Thyroid gland (tissue), 4 donors: ENCODE results near the gene SOCS7. TPM values are rescaled to one million over a fixed set of nuclear protein-coding genes. Genes with fewer than 3 reads are reported as not detected.

Source experiments
- DNase-seq, 2 donors: peaks; one replicate each; pipeline ENCODE4 v3.0.0-alpha.2; 2019
- H3K27ac ChIP-seq, 3 donors: fragments of 200-600 bp; sonication (generic); 1 replicate in 2 of 3; 2 replicates in 1 of 3; pipeline ENCODE4 v1.5.1; 2016 to 2019; ENCODE audit warnings: mild to moderate bottlenecking in 1 of 3, moderate library complexity in 1 of 3
- H3K27me3 ChIP-seq: fragments of 200-600 bp; sonication (generic); one replicate; pipeline ENCODE4 v1.5.1; 2019
- H3K36me3 ChIP-seq, 2 donors: fragments of 200-600 bp; sonication (generic); one replicate each; pipeline ENCODE4 v1.5.1; 2016 to 2019
- H3K4me1 ChIP-seq, 2 donors: fragments of 200-600 bp; sonication (generic); one replicate each; pipeline ENCODE4 v1.5.1; 2017 to 2019
- H3K4me3 ChIP-seq, 3 donors: fragments of 200-600 bp; sonication (generic); replicated peaks in 1 of 3; 1 replicate in 2 of 3; 2 replicates in 1 of 3; pipeline ENCODE4 v1.5.1; 2016; ENCODE audit warnings: mild to moderate bottlenecking in 1 of 3
- H3K9me3 ChIP-seq: fragments of 200-600 bp; sonication (generic); one replicate; pipeline ENCODE4 v1.5.1; 2017
- CTCF ChIP-seq, 6 experiments: fragments of 200-600 bp in 3 of 6; fragments of 450-650 bp in 3 of 6; sonication (generic) in 3 of 6; IDR thresholded peaks; one replicate each; pipeline ENCODE4 v1.5.1; 2016 to 2019; ENCODE audit warnings: antibody characterized with exemption in 6 of 6, mild to moderate bottlenecking in 2 of 6, inconsistent platforms in 1 of 6, moderate library complexity in 1 of 6
- POLR2A ChIP-seq, 2 donors: fragments of 450-650 bp; IDR thresholded peaks; one replicate each; pipeline ENCODE4 v1.6.1; 2017; ENCODE audit warnings: antibody characterized with exemption in 2 of 2, mild to moderate bottlenecking in 2 of 2, moderate library complexity in 1 of 2
- WGBS, 2 donors: methylation state at CpG; one replicate each; pipeline ENCODE4 v1.1.5; 2017; 5-methylcytosine and 5-hydroxymethylcytosine counted together
- intact Hi-C: fragments of 100-400 bp; cut with DNase I; formaldehyde crosslinking; loops from one replicate; pipeline ENCODE4 v1.15.1; 2023
- total RNA-seq, 4 donors: library from RNA; depleted of rRNA; stranded (reverse); fragments of >200 nt; gene quantifications; one replicate each; pipeline ENCODE4 v1.2.3, GENCODE V29; 2016

The SOCS7 gene
- total RNA-seq, 4 donors from 2014 or later, result 17.1 to 22.3 (median 20.1) TPM

- Histone ChIP-seq H3K27ac (peak overlapping the region; percentile 47 to 79 (median 77)), H3K4me3 (no peak overlapping the region), H3K36me3 (peaks cover 0 to 8% of the 10 kb centered on the region in 2 donors), H3K27me3 (no peaks in the 10 kb centered on the region), H3K4me1 (peaks cover 17 to 21% of the 10 kb centered on the region in 2 donors), H3K9me3 (no peaks in the 10 kb centered on the region)
- no peak for TF ChIP-seq CTCF (IDR thresholded peaks at IDR 0.05)
- TF ChIP-seq POLR2A (IDR thresholded peaks at IDR 0.05), result no peak
- WGBS, 2 donors, result 61 to 64% methylated on average over 8 of the region's 8 CpGs
- intact Hi-C loops, result no loop called here
- DNase-seq, result peak in 1 of 2 donors; percentile 12
Measured at GRCh38 chr17:38369124-38369886, 17.7 kb downstream of the SOCS7 start.

GRCh38 chr17:38379448-38379847 lies 27.8 kb downstream of the SOCS7 start:
- no peak for DNase-seq
- H3K27me3 ChIP-seq, result no peaks in the 10 kb centered on the region
- H3K4me1 ChIP-seq, result no peaks in the 10 kb centered on the region
- H3K4me3 ChIP-seq, result no peak overlapping the region
- H3K36me3 ChIP-seq, result peaks cover 0 to 14% of the 10 kb centered on the region in 2 donors
- WGBS, 2 donors, result 89 to 91% methylated on average over 1 of the region's 1 CpG
- no peaks in the 10 kb centered on the region for H3K9me3 ChIP-seq
- H3K27ac ChIP-seq, result no peak overlapping the region
- intact Hi-C loops, result no loop called here
- TF ChIP-seq POLR2A (IDR thresholded peaks at IDR 0.05) (no peak), CTCF (IDR thresholded peaks at IDR 0.05) (no peak)

- Histone ChIP-seq H3K9me3 (no peaks in the 10 kb centered on the region), H3K4me3 (no peak overlapping the region), H3K4me1 (no peaks in the 10 kb centered on the region), H3K27ac (no peak overlapping the region), H3K36me3 (peaks cover 24 to 32% of the 10 kb centered on the region in 2 donors), H3K27me3 (no peaks in the 10 kb centered on the region)
- 95 to 96% methylated on average over 4 of the region's 4 CpGs for WGBS, 2 donors
- intact Hi-C loops, result no loop called here
- DNase-seq, result no peak
- TF ChIP-seq CTCF (IDR thresholded peaks at IDR 0.05) (no peak), POLR2A (IDR thresholded peaks at IDR 0.05) (no peak)
Measured at GRCh38 chr17:38395090-38395489, 43.4 kb downstream of the SOCS7 start.

GRCh38 chr17:38397227-38397626 lies 45.6 kb downstream of the SOCS7 start:
- WGBS, 2 donors, result 59 to 65% methylated on average over 2 of the region's 2 CpGs
- Histone ChIP-seq H3K27ac (no peak overlapping the region), H3K4me1 (no peaks in the 10 kb centered on the region), H3K27me3 (no peaks in the 10 kb centered on the region), H3K4me3 (no peak overlapping the region), H3K36me3 (peaks cover 32 to 41% of the 10 kb centered on the region in 2 donors), H3K9me3 (no peaks in the 10 kb centered on the region)
- DNase-seq, result no peak
- intact Hi-C loops, result no loop called here
- TF ChIP-seq POLR2A (IDR thresholded peaks at IDR 0.05) (no peak), CTCF (IDR thresholded peaks at IDR 0.05) (no peak)

- Histone ChIP-seq H3K4me3 (no peak overlapping the region), H3K9me3 (no peaks in the 10 kb centered on the region), H3K27ac (no peak overlapping the region), H3K27me3 (no peaks in the 10 kb centered on the region), H3K4me1 (no peaks in the 10 kb centered on the region), H3K36me3 (peaks cover 30 to 41% of the 10 kb centered on the region in 2 donors)
- 89 to 90% methylated on average over 6 of the region's 6 CpGs for WGBS, 2 donors
- no peak for DNase-seq
- no peak for TF ChIP-seq POLR2A (IDR thresholded peaks at IDR 0.05)
- TF ChIP-seq CTCF (IDR thresholded peaks at IDR 0.05), result no peak
- intact Hi-C loops, result no loop called here
Measured at GRCh38 chr17:38400286-38400685, 48.6 kb downstream of the SOCS7 start.
